Gastrocnemius medialis (tissue), 4 donors: ENCODE results near the gene LCE5A. TPM values are rescaled to one million over a fixed set of nuclear protein-coding genes. Genes with fewer than 3 reads are reported as not detected.

Source experiments
- ATAC-seq, 2 donors: fragments of 150-250 bp; one replicate each; pipeline ENCODE4 v1.9.1; 2016
- DNase-seq, 2 donors: peaks; one replicate each; pipeline ENCODE4 v3.0.0-alpha.2; 2019
- H3K27ac ChIP-seq, 4 donors: fragments of 200-600 bp; sonication (generic); 1 replicate in 1 of 4; 2 replicates in 3 of 4; pipeline ENCODE4 v1.5.1; 2016 to 2018; ENCODE audit warnings: mild to moderate bottlenecking in 2 of 4, moderate library complexity in 1 of 4
- H3K27me3 ChIP-seq, 3 donors: fragments of 200-600 bp; sonication (generic) in 2 of 3; 1 replicate in 1 of 3; 2 replicates in 2 of 3; pipeline versions ENCODE4 v1.5.1 to v1.6.0; 2016 to 2019; ENCODE audit warnings: mild to moderate bottlenecking in 1 of 3, moderate library complexity in 1 of 3
- H3K36me3 ChIP-seq, 2 donors: fragments of 200-600 bp; sonication (generic) in 1 of 2; one replicate each; pipeline ENCODE4 v1.5.1; 2017 to 2018
- H3K4me1 ChIP-seq, 2 donors: fragments of 200-600 bp; sonication (generic) in 1 of 2; one replicate each; pipeline ENCODE4 v1.5.1; 2016 to 2017; ENCODE audit warnings: mild to moderate bottlenecking in 2 of 2
- H3K4me3 ChIP-seq, 4 donors: fragments of 200-600 bp; sonication (generic) in 3 of 4; 1 replicate in 1 of 4; 2 replicates in 3 of 4; pipeline ENCODE4 v1.5.1; 2016 to 2019; ENCODE audit warnings: mild to moderate bottlenecking in 2 of 4
- H3K9me3 ChIP-seq, 3 donors: fragments of 200-600 bp; sonication (generic) in 2 of 3; 1 replicate in 1 of 3; 2 replicates in 2 of 3; pipeline ENCODE4 v1.5.1; 2016 to 2019
- POLR2A ChIP-seq, 2 donors: fragments of 450-650 bp; IDR thresholded peaks; one replicate each; pipeline ENCODE4 v1.6.1; 2017; ENCODE audit warnings: antibody characterized with exemption in 2 of 2, mild to moderate bottlenecking in 2 of 2, moderate library complexity in 2 of 2
- in situ Hi-C, 4 donors: fragments of 200-750 bp; cut with MboI; loops; one replicate each; pipeline versions ENCODE4 v1.15.0 to v1.8.0; 2017; ENCODE audit warnings: low sequenced_read_pairs in 4 of 4
- intact Hi-C: fragments of 100-400 bp; cut with DNase I; formaldehyde crosslinking; loops from one replicate; pipeline ENCODE4 v1.15.1; 2023; ENCODE audit warnings: low total_unique reads
- total RNA-seq, 4 donors: library from RNA; depleted of rRNA; stranded (reverse); fragments of >200 nt; gene quantifications; one replicate each; pipeline versions ENCODE4 v1.1.0 to v1.2.3, GENCODE V29; 2016
- TF ChIP-seq, protein P1 (sequence below), 5 experiments: fragments of 450-650 bp in 3 of 5; fragments of 200-600 bp in 2 of 5; sonication (generic) in 2 of 5; IDR thresholded peaks in 4 of 5; conservative IDR thresholded peaks in 1 of 5; 1 replicate in 4 of 5; 2 replicates in 1 of 5; pipeline ENCODE4 v1.5.1; 2016 to 2019; ENCODE audit warnings: antibody characterized with exemption in 5 of 5, mild to moderate bottlenecking in 3 of 5, moderate library complexity in 3 of 5

The LCE5A gene
- total RNA-seq, 4 donors from 2014 or later: not detected

DNA sequence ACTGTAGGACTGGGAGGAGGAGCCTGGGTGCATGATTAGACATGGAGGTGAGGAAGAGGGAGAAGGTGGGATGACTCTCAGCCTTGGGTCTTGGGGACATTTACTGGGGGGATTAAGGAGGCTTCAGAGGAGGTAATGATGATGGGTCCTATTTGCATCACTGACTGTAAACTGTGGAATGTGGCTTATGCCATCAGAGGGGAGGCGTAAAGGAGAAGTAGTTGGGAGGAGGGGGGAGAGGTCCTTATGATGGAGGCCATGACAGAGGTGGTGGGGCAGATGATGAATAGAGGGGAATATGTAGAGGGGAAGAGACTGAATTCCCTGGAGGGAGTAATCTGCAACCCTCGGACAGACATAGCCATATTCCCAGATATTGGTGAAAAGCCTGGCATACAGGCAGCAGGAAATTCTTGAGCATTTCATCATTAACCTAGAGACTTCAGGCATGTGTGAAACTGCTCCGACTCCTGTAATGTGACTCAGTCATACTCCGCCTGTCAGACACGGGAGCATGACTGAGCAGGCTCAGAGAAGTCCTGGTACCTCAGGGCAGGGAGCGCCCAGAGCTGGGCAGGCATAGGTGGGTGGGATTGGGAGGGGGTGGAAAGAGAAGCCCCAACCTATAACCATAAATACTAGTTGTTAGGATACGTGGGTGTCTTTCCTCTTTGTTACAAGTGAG, 8.0 kb upstream of the LCE5A start:
- Histone ChIP-seq H3K36me3 (no peaks in the 10 kb centered on the region), H3K9me3 (no peaks in the 10 kb centered on the region), H3K4me1 (no peaks in the 10 kb centered on the region), H3K4me3 (no peak overlapping the region), H3K27me3 (no peaks in the 10 kb centered on the region), H3K27ac (no peak overlapping the region)
- ATAC-seq: no peak
- TF ChIP-seq, protein P1, sequence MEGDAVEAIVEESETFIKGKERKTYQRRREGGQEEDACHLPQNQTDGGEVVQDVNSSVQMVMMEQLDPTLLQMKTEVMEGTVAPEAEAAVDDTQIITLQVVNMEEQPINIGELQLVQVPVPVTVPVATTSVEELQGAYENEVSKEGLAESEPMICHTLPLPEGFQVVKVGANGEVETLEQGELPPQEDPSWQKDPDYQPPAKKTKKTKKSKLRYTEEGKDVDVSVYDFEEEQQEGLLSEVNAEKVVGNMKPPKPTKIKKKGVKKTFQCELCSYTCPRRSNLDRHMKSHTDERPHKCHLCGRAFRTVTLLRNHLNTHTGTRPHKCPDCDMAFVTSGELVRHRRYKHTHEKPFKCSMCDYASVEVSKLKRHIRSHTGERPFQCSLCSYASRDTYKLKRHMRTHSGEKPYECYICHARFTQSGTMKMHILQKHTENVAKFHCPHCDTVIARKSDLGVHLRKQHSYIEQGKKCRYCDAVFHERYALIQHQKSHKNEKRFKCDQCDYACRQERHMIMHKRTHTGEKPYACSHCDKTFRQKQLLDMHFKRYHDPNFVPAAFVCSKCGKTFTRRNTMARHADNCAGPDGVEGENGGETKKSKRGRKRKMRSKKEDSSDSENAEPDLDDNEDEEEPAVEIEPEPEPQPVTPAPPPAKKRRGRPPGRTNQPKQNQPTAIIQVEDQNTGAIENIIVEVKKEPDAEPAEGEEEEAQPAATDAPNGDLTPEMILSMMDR (IDR thresholded peaks at IDR 0.05 in 4 of 5, conservative IDR thresholded peaks at IDR 0.05 in 1 of 5): no peak
- TF ChIP-seq POLR2A (IDR thresholded peaks at IDR 0.05): no peak
- intact Hi-C loops (no loop called here), in situ Hi-C loops (no loop called here)
- no peak for DNase-seq

DNA sequence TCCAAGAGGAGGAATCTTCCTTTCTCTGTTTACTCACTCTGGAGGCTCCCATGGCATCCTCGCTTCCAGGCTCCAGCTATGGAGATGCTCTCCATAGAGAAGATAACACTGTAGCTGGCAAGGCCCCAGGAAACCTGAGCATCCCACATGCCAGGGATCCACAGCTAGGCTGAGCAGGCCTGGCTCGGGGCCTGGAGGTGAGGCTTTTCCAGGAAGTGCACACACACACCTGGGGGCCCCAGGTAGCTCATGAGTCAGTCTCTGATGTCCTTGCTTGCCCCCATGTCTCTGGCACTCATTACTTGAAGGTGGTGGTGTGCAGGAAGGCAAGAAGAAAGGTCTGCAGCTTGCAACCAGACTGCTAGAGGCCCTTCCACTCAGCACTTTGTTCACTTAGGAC, 5.5 kb upstream of the LCE5A start:
- ATAC-seq: no peak
- in situ Hi-C loops (no loop called here), intact Hi-C loops (no loop called here)
- no peak overlapping the region for H3K27ac ChIP-seq
- TF ChIP-seq, protein P1 (IDR thresholded peaks at IDR 0.05 in 4 of 5, conservative IDR thresholded peaks at IDR 0.05 in 1 of 5): no peak
- no peak for TF ChIP-seq POLR2A (IDR thresholded peaks at IDR 0.05)
- no peaks in the 10 kb centered on the region for H3K4me1 ChIP-seq
- DNase-seq: no peak
- no peaks in the 10 kb centered on the region for H3K36me3 ChIP-seq
- no peak overlapping the region for H3K4me3 ChIP-seq
- H3K9me3 ChIP-seq: no peaks in the 10 kb centered on the region
- no peaks in the 10 kb centered on the region for H3K27me3 ChIP-seq

DNA sequence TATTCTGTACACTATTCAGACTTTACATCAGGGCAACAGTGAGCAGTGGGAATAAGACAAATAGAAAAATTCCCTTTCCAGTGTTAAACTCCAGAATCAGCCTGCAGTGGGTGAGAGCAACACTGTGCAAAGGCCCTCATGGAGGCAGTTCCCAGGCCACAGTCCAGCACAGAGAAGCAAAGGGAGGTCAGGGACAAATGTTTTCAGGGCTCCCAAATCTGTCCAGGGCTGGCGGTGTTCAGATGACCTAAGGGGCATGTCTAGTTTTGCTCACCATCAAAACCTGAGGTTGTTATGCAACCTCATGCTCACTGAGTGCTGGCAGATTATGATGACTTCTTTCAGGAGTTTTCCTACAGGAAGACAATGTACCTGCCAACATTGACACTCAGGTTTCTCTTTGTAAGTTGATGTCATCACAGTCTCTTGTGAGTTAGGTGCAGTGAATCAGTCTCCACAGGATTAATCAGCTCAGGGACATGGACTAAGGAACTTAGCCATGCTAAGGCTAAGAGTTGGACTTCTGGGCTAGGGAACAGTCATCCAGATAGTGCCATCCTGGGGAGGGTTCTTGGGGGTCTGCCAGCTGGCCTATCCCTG, 3.6 kb upstream of the LCE5A start:
- H3K4me1 ChIP-seq: no peaks in the 10 kb centered on the region
- peaks cover 0 to 3% (median 0%) of the 10 kb centered on the region in 3 donors for H3K27me3 ChIP-seq
- H3K9me3 ChIP-seq: no peaks in the 10 kb centered on the region
- intact Hi-C loops (no loop called here), in situ Hi-C loops (no loop called here)
- no peak for ATAC-seq
- H3K27ac ChIP-seq: no peak overlapping the region
- TF ChIP-seq POLR2A (IDR thresholded peaks at IDR 0.05): no peak
- TF ChIP-seq, protein P1 (IDR thresholded peaks at IDR 0.05 in 4 of 5, conservative IDR thresholded peaks at IDR 0.05 in 1 of 5): no peak
- DNase-seq: no peak
- H3K36me3 ChIP-seq: no peaks in the 10 kb centered on the region
- H3K4me3 ChIP-seq: no peak overlapping the region

DNA sequence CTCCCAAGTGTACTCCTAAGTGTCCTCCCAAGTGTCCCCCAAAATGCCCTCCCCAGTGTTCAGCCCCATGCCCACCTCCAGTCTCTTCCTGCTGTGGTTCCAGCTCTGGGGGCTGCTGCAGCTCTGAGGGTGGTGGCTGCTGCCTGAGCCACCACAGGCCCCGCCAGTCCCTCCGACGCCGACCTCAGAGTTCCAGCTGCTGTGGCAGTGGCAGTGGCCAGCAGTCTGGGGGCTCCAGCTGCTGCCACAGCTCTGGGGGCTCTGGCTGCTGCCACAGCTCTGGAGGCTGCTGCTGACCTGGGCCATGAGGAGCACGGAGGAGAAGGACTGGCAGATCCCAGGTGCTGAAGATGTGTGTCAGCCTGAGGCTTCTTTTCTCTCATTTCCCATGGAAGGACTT, 993 bp downstream of the LCE5A start:
- no peak overlapping the region for H3K27ac ChIP-seq
- peaks cover 17 to 22% (median 20%) of the 10 kb centered on the region in 3 donors for H3K27me3 ChIP-seq
- ATAC-seq: no peak
- intact Hi-C loops: no loop called here
- in situ Hi-C loops: no loop called here
- no peak for DNase-seq
- H3K4me3 ChIP-seq: no peak overlapping the region
- no peaks in the 10 kb centered on the region for H3K4me1 ChIP-seq
- no peaks in the 10 kb centered on the region for H3K36me3 ChIP-seq
- TF ChIP-seq POLR2A (IDR thresholded peaks at IDR 0.05): no peak
- TF ChIP-seq, protein P1 (IDR thresholded peaks at IDR 0.05 in 4 of 5, conservative IDR thresholded peaks at IDR 0.05 in 1 of 5): no peak
- no peaks in the 10 kb centered on the region for H3K9me3 ChIP-seq
